Measurements from ENCODE around the gene TBC1D21.

The TBC1D21 gene

GRCh38 chr15:73852507-73852906, 20.9 kb upstream of the TBC1D21 start:
- Histone ChIP-seq H3K4me3 (no peak overlapping the region), H3K9me3 (no peaks in the 10 kb centered on the region), H3K27ac (no peak overlapping the region), H3K27me3 (peaks cover 0 to 44% of the 10 kb centered on the region in 2 donors), H3K4me1 (peaks cover 0 to 6% (median 0%) of the 10 kb centered on the region in 4 donors), H3K36me3 (no peaks in the 10 kb centered on the region)
- no peak for TF ChIP-seq CTCF (IDR thresholded peaks at IDR 0.05)
- DNase-seq: no peak
- intact Hi-C loops (cut with DNase I; ENCODE audit: low total_unique reads): no loop called here

- no peak overlapping the region for H3K4me3 ChIP-seq
- H3K27ac ChIP-seq: no peak overlapping the region
- H3K4me1 ChIP-seq: peaks cover 0 to 6% (median 0%) of the 10 kb centered on the region in 4 donors
- intact Hi-C loops (cut with DNase I; ENCODE audit: low total_unique reads): no loop called here
- H3K27me3 ChIP-seq: peaks cover 0 to 54% of the 10 kb centered on the region in 2 donors
- peak in 1 of 2 donors; percentile 44 for DNase-seq
- H3K36me3 ChIP-seq: no peaks in the 10 kb centered on the region
- no peaks in the 10 kb centered on the region for H3K9me3 ChIP-seq
- TF ChIP-seq CTCF (IDR thresholded peaks at IDR 0.05): no peak
These were observed 19.1 kb upstream of the TBC1D21 start for GRCh38 chr15:73854265-73854664.

DNA sequence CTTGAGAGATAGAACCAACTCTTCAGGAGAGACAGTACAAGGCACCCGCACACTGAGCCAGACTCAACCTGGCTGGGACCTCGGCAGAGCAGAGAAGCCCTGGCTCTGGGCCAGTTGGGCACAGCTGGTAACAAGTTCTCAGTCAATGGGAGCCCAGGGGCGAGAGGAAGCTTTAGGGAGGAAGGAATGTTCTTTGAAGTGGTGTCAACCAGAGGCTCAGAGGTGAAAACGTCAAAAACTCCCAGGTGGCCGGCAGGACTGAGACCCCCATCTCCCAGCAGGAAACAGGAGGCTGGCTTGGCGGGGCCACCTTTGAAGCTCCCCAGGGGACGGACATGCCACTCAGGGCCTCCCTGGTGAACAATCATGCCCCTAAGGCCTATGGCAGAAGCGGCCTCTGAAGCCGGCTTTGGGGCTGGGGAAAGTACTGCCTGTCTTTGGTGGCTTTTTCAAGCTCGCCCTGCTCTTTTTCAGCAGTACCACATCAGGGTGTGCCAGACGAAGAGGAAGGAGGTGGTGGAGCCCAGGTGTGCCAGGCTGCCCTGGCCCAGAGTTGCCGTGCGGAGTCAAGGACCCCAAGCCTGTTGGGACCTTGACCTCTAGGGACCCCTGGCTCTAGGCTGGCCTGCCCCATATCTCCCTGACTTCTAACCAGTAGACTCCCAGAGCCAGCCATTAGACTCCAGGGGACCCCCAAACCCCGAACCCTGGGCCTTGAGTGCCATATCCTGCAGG, 16.7 kb upstream of the TBC1D21 start:
- no peak for TF ChIP-seq CTCF (IDR thresholded peaks at IDR 0.05)
- H3K4me1 ChIP-seq: peaks cover 0 to 6% (median 0%) of the 10 kb centered on the region in 4 donors
- peaks cover 0 to 61% of the 10 kb centered on the region in 2 donors for H3K27me3 ChIP-seq
- no peaks in the 10 kb centered on the region for H3K36me3 ChIP-seq
- no peaks in the 10 kb centered on the region for H3K9me3 ChIP-seq
- no peak for DNase-seq
- no peak overlapping the region for H3K4me3 ChIP-seq
- intact Hi-C loops (cut with DNase I; ENCODE audit: low total_unique reads): no loop called here
- no peak overlapping the region for H3K27ac ChIP-seq

DNA sequence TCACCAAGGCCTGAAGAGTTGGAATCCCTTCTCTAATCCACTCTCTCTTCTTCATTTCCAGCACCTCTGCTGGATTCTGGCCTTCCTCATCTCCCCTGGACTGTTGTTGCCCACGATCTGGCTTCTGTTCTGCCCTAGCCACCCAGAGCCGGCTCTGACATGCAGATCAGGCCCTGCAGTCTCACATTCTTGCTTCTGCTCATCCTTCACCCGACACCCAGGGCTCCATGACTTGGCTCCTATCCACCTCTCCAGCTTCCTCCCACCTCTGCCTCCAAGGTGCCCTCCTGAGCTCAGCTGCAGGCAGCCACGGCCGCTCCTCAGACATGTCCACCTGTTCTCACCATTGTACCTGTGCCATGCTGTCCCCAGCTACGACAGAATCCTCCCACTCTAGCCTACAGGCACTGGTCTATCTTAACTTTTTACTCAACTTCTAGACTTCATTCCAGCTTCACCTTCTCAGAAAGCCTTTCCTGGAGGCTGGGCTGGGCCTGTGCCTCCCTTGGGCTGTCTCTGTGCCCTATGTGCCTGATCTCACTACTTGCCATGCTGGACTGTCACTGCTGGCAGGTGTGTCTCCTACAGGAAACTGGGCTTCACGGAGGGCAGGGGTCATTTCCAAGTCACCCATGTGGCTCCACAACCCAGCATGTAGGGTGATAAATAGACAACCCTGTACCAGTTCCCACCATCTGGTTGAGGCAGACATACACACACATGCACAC, 16.0 kb upstream of the TBC1D21 start:
- H3K27me3 ChIP-seq: peaks cover 0 to 54% of the 10 kb centered on the region in 2 donors
- H3K36me3 ChIP-seq: no peaks in the 10 kb centered on the region
- DNase-seq: no peak
- peaks cover 0 to 6% (median 0%) of the 10 kb centered on the region in 4 donors for H3K4me1 ChIP-seq
- intact Hi-C loops (cut with DNase I; ENCODE audit: low total_unique reads): no loop called here
- H3K9me3 ChIP-seq: no peaks in the 10 kb centered on the region
- no peak overlapping the region for H3K4me3 ChIP-seq
- no peak for TF ChIP-seq CTCF (IDR thresholded peaks at IDR 0.05)
- H3K27ac ChIP-seq: no peak overlapping the region

- peaks cover 0 to 6% (median 0%) of the 10 kb centered on the region in 4 donors for H3K4me1 ChIP-seq
- no peaks in the 10 kb centered on the region for H3K9me3 ChIP-seq
- DNase-seq: no peak
- peaks cover 0 to 49% of the 10 kb centered on the region in 2 donors for H3K27me3 ChIP-seq
- H3K36me3 ChIP-seq: no peaks in the 10 kb centered on the region
- no peak for TF ChIP-seq CTCF (IDR thresholded peaks at IDR 0.05)
- H3K27ac ChIP-seq: no peak overlapping the region
- intact Hi-C loops (cut with DNase I; ENCODE audit: low total_unique reads): no loop called here
- H3K4me3 ChIP-seq: no peak overlapping the region
These were observed 15.3 kb upstream of the TBC1D21 start for GRCh38 chr15:73858062-73858461.
